Gastroesophageal sphincter (tissue), 4 donors: Measurements from ENCODE around the gene RPS21. TPM values are rescaled to one million over a fixed set of nuclear protein-coding genes. Genes with fewer than 3 reads are reported as not detected.

Source experiments
- ATAC-seq: fragments of 150-250 bp; one replicate; pipeline ENCODE4 v1.9.1; 2016; ENCODE audit warnings: mild to moderate bottlenecking, moderate library complexity
- H3K27ac ChIP-seq, 4 donors: fragments of 200-600 bp; sonication (generic) in 3 of 4; 1 replicate in 3 of 4; 2 replicates in 1 of 4; pipeline ENCODE4 v1.5.1; 2016 to 2019
- H3K27me3 ChIP-seq: fragments of 200-600 bp; sonication (generic); one replicate; pipeline ENCODE4 v1.5.1; 2019
- H3K36me3 ChIP-seq, 2 donors: fragments of 200-600 bp; sonication (generic); one replicate each; pipeline ENCODE4 v1.5.1; 2019; ENCODE audit warnings: control low read depth in 1 of 2
- H3K4me1 ChIP-seq, 3 donors: fragments of 200-600 bp; sonication (generic); 1 replicate in 2 of 3; 2 replicates in 1 of 3; pipeline ENCODE4 v1.5.1; 2016 to 2019; ENCODE audit warnings: control low read depth in 2 of 3
- H3K4me3 ChIP-seq, 2 donors: fragments of 200-600 bp; sonication (generic); one replicate each; pipeline ENCODE4 v1.5.1; 2019; ENCODE audit warnings: mild to moderate bottlenecking in 1 of 2, moderate library complexity in 1 of 2
- H3K9me3 ChIP-seq, 3 donors: fragments of 200-600 bp; sonication (generic); one replicate each; pipeline ENCODE4 v1.5.1; 2017 to 2019; ENCODE audit warnings: control low read depth in 2 of 3
- EP300 ChIP-seq: sonication (generic); formaldehyde crosslinking; IDR thresholded peaks from one replicate; pipeline ENCODE4 v1.6.1; 2017; ENCODE audit warnings: antibody characterized with exemption, mild to moderate bottlenecking
- POLR2A ChIP-seq, 2 donors: fragments of 450-650 bp; IDR thresholded peaks; one replicate each; pipeline ENCODE4 v1.6.1; 2017; ENCODE audit warnings: antibody characterized with exemption in 2 of 2, mild to moderate bottlenecking in 2 of 2, moderate library complexity in 1 of 2
- POLR2AphosphoS5 ChIP-seq: sonication (generic); formaldehyde crosslinking; IDR thresholded peaks from one replicate; pipeline ENCODE4 v1.6.1; 2017; ENCODE audit warnings: antibody characterized with exemption
- WGBS, 2 donors: methylation state at CpG; one replicate each; pipeline ENCODE4 v1.1.5; 2018; ENCODE audit warnings: low coverage in 1 of 2; 5-methylcytosine and 5-hydroxymethylcytosine counted together
- total RNA-seq, 4 donors: library from RNA; depleted of rRNA; stranded (reverse); fragments of >200 nt; gene quantifications; one replicate each; pipeline ENCODE4 v1.1.0, GENCODE V29; 2016
- TF ChIP-seq, protein P1 (sequence below), 4 experiments: fragments of 200-600 bp in 2 of 4; fragments of 450-650 bp in 2 of 4; sonication (generic) in 1 of 4; IDR thresholded peaks; one replicate each; pipeline ENCODE4 v1.5.1; 2017 to 2019; ENCODE audit warnings: antibody characterized with exemption in 4 of 4, mild to moderate bottlenecking in 2 of 4, moderate library complexity in 2 of 4

RPS21 gene
- total RNA-seq, 4 donors from 2014 or later, result 383 to 2,881 (median 2,372) TPM

GRCh38 chr20:62396367-62397239 lies 9.7 kb downstream of the RPS21 start:
- no peaks in the 10 kb centered on the region for H3K27me3 ChIP-seq
- peaks cover 0 to 67% of the 10 kb centered on the region in 2 donors for H3K36me3 ChIP-seq
- no peaks in the 10 kb centered on the region for H3K4me1 ChIP-seq
- no peaks in the 10 kb centered on the region for H3K9me3 ChIP-seq
- ATAC-seq, result no peak
- no peak overlapping the region for H3K4me3 ChIP-seq
- 90% methylated on average over 3 of the region's 35 CpGs; no CpG with 5 or more reads in 1 of the 2 donors for WGBS, 2 donors
- TF ChIP-seq EP300, result no peak
- TF ChIP-seq, protein P1, sequence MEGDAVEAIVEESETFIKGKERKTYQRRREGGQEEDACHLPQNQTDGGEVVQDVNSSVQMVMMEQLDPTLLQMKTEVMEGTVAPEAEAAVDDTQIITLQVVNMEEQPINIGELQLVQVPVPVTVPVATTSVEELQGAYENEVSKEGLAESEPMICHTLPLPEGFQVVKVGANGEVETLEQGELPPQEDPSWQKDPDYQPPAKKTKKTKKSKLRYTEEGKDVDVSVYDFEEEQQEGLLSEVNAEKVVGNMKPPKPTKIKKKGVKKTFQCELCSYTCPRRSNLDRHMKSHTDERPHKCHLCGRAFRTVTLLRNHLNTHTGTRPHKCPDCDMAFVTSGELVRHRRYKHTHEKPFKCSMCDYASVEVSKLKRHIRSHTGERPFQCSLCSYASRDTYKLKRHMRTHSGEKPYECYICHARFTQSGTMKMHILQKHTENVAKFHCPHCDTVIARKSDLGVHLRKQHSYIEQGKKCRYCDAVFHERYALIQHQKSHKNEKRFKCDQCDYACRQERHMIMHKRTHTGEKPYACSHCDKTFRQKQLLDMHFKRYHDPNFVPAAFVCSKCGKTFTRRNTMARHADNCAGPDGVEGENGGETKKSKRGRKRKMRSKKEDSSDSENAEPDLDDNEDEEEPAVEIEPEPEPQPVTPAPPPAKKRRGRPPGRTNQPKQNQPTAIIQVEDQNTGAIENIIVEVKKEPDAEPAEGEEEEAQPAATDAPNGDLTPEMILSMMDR (IDR thresholded peaks at IDR 0.05), result no peak
- no peak for TF ChIP-seq POLR2A (IDR thresholded peaks at IDR 0.05)
- no peak for TF ChIP-seq POLR2AphosphoS5
- no peak overlapping the region for H3K27ac ChIP-seq

DNA sequence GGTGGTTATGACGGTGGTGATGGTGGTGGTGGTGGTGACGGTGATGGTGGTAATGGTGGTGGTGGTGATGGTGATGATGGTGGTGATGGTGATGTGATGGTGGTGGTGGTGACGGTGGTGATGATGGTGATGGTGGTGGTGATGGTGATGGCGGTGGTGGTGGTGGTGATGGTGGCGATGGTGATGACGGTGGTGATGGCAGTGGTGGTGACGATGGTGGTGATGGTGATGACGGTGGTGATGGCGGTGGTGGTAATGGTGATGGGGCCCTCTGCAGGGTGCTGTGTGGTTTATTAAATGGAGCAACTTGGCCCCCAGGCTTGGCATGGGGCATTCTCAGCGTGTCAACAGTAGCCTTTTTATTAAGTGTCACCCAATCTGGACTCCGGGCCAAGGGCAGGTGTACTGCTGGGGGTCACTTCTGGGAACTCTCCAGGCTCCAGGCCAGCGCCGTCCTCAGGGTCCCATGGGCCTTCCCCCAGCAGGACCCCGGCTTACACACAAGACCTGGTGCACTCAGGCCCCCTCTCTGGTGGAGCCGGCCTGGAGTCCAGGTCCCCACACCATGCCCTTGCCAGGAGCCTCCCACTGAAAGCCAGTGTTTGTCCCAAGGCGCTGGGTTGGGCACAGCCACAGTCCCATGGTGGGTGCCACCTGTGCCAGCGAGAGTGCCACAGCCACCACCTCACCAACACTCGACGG lies 11.4 kb downstream of the RPS21 start:
- peaks cover 0 to 63% of the 10 kb centered on the region in 2 donors for H3K36me3 ChIP-seq
- no peak overlapping the region for H3K4me3 ChIP-seq
- no peaks in the 10 kb centered on the region for H3K27me3 ChIP-seq
- no peaks in the 10 kb centered on the region for H3K4me1 ChIP-seq
- no peak for ATAC-seq
- 89 to 92% methylated on average over 11 to 12 of the region's 19 CpGs for WGBS, 2 donors
- no peak overlapping the region for H3K27ac ChIP-seq
- H3K9me3 ChIP-seq, result no peaks in the 10 kb centered on the region
- TF ChIP-seq POLR2A (IDR thresholded peaks at IDR 0.05) (no peak), EP300 (no peak), POLR2AphosphoS5 (no peak)
- TF ChIP-seq, protein P1 (IDR thresholded peaks at IDR 0.05), result no peak

- TF ChIP-seq POLR2A (IDR thresholded peaks at IDR 0.05), result no peak
- TF ChIP-seq EP300, result no peak
- TF ChIP-seq, protein P1 (IDR thresholded peaks at IDR 0.05), result no peak
- no peak for TF ChIP-seq POLR2AphosphoS5
- Histone ChIP-seq H3K36me3 (peaks cover 0 to 46% of the 10 kb centered on the region in 2 donors), H3K27ac (no peak overlapping the region), H3K4me3 (no peak overlapping the region), H3K27me3 (no peaks in the 10 kb centered on the region), H3K9me3 (no peaks in the 10 kb centered on the region), H3K4me1 (peaks cover 0 to 9% (median 0%) of the 10 kb centered on the region in 3 donors)
- WGBS, 2 donors, result 77 to 100% methylated on average over 3 to 7 of the region's 7 CpGs
- no peak for ATAC-seq
These were observed 13.1 kb downstream of the RPS21 start for GRCh38 chr20:62400021-62400420.

DNA sequence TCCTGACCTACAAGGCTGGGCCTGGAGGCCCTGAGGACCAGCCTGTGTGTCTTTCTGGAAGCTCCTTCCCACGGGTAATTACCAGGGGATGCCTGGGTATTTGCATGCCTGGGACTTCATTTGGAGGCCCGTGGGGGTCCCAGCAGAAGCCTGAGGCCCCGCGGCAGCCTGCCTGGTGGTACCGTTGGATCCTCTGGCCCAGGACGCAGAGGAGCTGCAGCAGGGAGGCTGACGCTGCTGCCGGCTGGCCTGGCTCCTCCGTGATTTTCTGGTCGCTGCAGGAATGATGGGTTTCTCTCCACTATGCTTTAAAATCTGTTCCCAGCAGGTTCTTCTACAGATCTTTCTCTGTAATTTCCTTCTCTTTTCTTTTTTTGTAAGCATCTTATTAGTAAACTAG lies 13.6 kb downstream of the RPS21 start:
- Histone ChIP-seq H3K27me3 (no peaks in the 10 kb centered on the region), H3K4me1 (peaks cover 0 to 14% (median 1%) of the 10 kb centered on the region in 3 donors), H3K9me3 (no peaks in the 10 kb centered on the region), H3K4me3 (no peak overlapping the region), H3K27ac (no peak overlapping the region), H3K36me3 (peaks cover 0 to 40% of the 10 kb centered on the region in 2 donors)
- no peak for ATAC-seq
- WGBS, 2 donors, result 92% methylated on average over 4 of the region's 10 CpGs; no CpG with 5 or more reads in 1 of the 2 donors
- TF ChIP-seq EP300 (no peak), POLR2AphosphoS5 (no peak), POLR2A (IDR thresholded peaks at IDR 0.05) (no peak)
- TF ChIP-seq, protein P1 (IDR thresholded peaks at IDR 0.05), result no peak
